Hematopoietic multipotent progenitor cell treated with erythropoietin and hydrocortisone succinate and interleukin-3 and kit ligand, for 6 days (in vitro differentiated cells): ENCODE data around the gene GALNT3.
A peak's percentile ranks its signal among the peaks of the same experiment; 100 is the strongest.

Source experiments
- DNase-seq: peaks from one replicate; pipeline ENCODE4 v3.0.0-alpha.2; 2015

Gene GALNT3

GRCh38 chr2:165720511-165720910 lies 73.5 kb downstream of the GALNT3 start:
- no peak for DNase-seq

GRCh38 chr2:165718610-165719210 lies 75.3 kb downstream of the GALNT3 start:
- no peak for DNase-seq

- DNase-seq, result no peak
These were observed 78.0 kb downstream of the GALNT3 start for GRCh38 chr2:165716091-165716490.

GRCh38 chr2:165706960-165707487 lies 87.0 kb downstream of the GALNT3 start:
- no peak for DNase-seq

GRCh38 chr2:165701147-165701546 lies 92.9 kb downstream of the GALNT3 start:
- DNase-seq, result no peak

- DNase-seq, result no peak
These were observed 93.5 kb downstream of the GALNT3 start for GRCh38 chr2:165700531-165700930.

- DNase-seq, result no peak
These were observed 94.1 kb downstream of the GALNT3 start for GRCh38 chr2:165699946-165700345.

GRCh38 chr2:165698444-165698884 lies 95.6 kb downstream of the GALNT3 start:
- DNase-seq, result peak; percentile 63

- no peak for DNase-seq
These were observed 96.2 kb downstream of the GALNT3 start for GRCh38 chr2:165697748-165698443.
